Fibroblast of lung (primary cell): ENCODE data around the gene PAX7.

Experiments
- EZH2 ChIP-seq: IDR thresholded peaks from 2 replicates; pipeline ENCODE4 v1.5.1; 2012; ENCODE audit warnings: low read length, control low read depth, mild to moderate bottlenecking; ENCODE audit errors: missing control alignments
- TF ChIP-seq, protein P1 (sequence below), 2 donors: IDR thresholded peaks in 1 of 2; conservative IDR thresholded peaks in 1 of 2; 1 replicate in 1 of 2; 2 replicates in 1 of 2; pipeline ENCODE4 v1.5.1; 2011 to 2012; ENCODE audit warnings: low read length in 2 of 2, control low read depth in 1 of 2, inconsistent platforms in 1 of 2, low read depth in 1 of 2, mild to moderate bottlenecking in 1 of 2

DNA sequence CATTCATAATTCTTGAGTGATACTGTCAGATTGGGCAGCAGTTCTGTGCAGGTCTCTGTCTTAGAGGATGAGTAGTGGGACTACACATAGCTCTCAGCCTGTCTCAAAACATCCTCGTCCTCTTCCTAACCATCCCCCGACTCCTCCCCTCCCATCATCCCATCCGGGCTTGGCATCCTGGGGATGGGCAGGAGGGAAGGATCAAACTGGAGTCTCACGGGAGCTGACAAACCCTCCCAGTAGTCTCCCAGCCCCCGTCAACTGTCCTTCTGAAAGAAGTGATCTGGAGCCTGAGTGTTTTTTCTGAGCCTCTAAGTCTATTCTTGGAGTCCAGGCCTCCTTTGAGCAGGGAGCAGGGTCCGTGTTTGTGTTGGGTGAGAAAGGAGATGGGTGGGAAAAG is 102.0 kb downstream of the PAX7 start:
- TF ChIP-seq, protein P1, sequence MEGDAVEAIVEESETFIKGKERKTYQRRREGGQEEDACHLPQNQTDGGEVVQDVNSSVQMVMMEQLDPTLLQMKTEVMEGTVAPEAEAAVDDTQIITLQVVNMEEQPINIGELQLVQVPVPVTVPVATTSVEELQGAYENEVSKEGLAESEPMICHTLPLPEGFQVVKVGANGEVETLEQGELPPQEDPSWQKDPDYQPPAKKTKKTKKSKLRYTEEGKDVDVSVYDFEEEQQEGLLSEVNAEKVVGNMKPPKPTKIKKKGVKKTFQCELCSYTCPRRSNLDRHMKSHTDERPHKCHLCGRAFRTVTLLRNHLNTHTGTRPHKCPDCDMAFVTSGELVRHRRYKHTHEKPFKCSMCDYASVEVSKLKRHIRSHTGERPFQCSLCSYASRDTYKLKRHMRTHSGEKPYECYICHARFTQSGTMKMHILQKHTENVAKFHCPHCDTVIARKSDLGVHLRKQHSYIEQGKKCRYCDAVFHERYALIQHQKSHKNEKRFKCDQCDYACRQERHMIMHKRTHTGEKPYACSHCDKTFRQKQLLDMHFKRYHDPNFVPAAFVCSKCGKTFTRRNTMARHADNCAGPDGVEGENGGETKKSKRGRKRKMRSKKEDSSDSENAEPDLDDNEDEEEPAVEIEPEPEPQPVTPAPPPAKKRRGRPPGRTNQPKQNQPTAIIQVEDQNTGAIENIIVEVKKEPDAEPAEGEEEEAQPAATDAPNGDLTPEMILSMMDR (conservative IDR thresholded peaks at IDR 0.05 in 1 of 2, IDR thresholded peaks at IDR 0.05 in 1 of 2; ENCODE audit: low read depth in 1 of 2, low read length in 2 of 2) = no peak
- TF ChIP-seq EZH2 = no peak
